Stomach smooth muscle (tissue), 2 donors: ENCODE measurements around the gene KAT2B.

Source experiments
- H3K27ac ChIP-seq: one replicate; pipeline ENCODE4 v1.7.0; 2013; ENCODE audit warnings: mild to moderate bottlenecking, low read length, inconsistent platforms
- H3K27me3 ChIP-seq, 2 donors: one replicate each; pipeline ENCODE4 v1.7.0; 2013; ENCODE audit warnings: low read length in 2 of 2; ENCODE audit not compliant: insufficient read depth in 2 of 2, control insufficient read depth in 1 of 2
- H3K36me3 ChIP-seq, 2 donors: one replicate each; pipeline ENCODE4 v1.7.0; 2013; ENCODE audit warnings: low read length in 2 of 2; ENCODE audit not compliant: control insufficient read depth in 2 of 2, insufficient read depth in 2 of 2
- H3K4me1 ChIP-seq: one replicate; pipeline ENCODE4 v1.7.0; 2013; ENCODE audit warnings: low read length; ENCODE audit not compliant: control insufficient read depth, insufficient read depth
- H3K4me3 ChIP-seq, 2 donors: one replicate each; pipeline ENCODE4 v1.7.0; 2013; ENCODE audit warnings: low read length in 2 of 2
- H3K9ac ChIP-seq, 2 donors: one replicate each; pipeline ENCODE4 v1.7.0; 2013; ENCODE audit warnings: low read length in 2 of 2, mild to moderate bottlenecking in 1 of 2
- H3K9me3 ChIP-seq, 2 donors: one replicate each; pipeline ENCODE4 v1.7.0; 2013; ENCODE audit warnings: low read length in 2 of 2; ENCODE audit not compliant: control insufficient read depth in 2 of 2
- donor health status: healthy.
- donor health status: Pancreatic carcinoma.

Gene KAT2B

DNA sequence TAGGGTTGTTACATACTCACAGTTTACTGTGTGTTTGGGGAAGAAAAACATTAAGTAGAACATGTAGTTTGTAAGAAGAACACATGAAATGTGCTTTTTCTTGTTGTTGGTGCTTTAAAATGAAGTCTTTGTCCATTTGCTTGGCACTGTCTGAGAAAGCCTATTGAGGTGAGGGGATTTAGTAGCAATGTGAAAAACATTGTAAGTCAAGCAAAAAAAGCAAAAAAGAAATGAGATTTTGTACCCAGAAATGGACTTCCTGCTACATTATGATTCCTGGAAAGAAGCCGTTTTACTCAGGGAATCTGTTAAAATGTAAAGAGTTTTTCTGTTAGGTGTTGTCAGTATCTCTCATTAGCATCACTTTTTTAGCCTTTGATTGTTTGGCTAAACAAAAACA, 59.9 kb downstream of the KAT2B start:
- H3K4me1 ChIP-seq, result peaks cover 3% of the 10 kb centered on the region
- no peak overlapping the region for H3K27ac ChIP-seq
- H3K27me3 ChIP-seq, result no peaks in the 10 kb centered on the region
- no peaks in the 10 kb centered on the region for H3K36me3 ChIP-seq
- no peak overlapping the region for H3K9ac ChIP-seq
- H3K9me3 ChIP-seq, result no peaks in the 10 kb centered on the region
- no peak overlapping the region for H3K4me3 ChIP-seq

DNA sequence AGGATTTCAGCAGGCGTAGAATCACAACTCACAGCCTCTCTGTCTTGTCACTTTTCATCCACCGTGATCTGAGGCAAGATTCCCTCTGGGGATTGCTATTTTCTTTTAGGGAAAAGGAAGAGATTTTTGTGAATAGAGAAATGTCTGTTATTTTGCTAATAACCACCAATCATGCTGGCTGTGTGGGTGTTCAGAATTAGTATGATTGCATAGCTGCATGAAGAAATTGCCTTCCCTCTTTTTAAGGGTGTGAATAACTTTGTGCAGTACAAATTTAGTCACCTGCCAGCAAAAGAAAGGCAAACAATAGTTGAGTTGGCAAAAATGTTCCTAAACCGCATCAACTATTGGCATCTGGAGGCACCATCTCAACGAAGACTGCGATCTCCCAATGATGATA, 60.8 kb downstream of the KAT2B start:
- Histone ChIP-seq H3K27me3 (no peaks in the 10 kb centered on the region), H3K9me3 (no peaks in the 10 kb centered on the region), H3K4me3 (no peak overlapping the region), H3K27ac (no peak overlapping the region), H3K4me1 (no peaks in the 10 kb centered on the region), H3K9ac (no peak overlapping the region), H3K36me3 (no peaks in the 10 kb centered on the region)

DNA sequence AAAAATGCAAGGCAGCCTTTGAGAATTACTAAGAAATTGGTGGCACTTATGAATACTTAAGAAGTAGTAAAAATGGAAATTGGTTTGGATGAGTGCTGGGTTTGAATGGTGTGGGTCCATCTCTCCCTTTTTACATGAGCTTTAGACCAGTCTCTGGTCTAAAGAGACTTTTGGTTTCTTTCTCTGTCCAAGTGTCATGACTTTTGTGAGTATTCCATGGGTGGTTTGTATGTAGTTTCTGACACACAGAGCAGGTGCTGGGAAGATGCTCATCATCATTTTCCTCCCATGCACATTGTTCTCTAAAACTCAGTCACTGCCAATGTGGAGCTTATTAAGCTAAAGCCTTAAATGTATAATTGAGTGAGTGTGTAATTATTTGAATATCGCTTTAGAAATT, 63.5 kb downstream of the KAT2B start:
- Histone ChIP-seq H3K9ac (no peak overlapping the region), H3K27ac (no peak overlapping the region), H3K9me3 (no peaks in the 10 kb centered on the region), H3K36me3 (no peaks in the 10 kb centered on the region), H3K4me3 (no peak overlapping the region), H3K4me1 (no peaks in the 10 kb centered on the region), H3K27me3 (no peaks in the 10 kb centered on the region)

DNA sequence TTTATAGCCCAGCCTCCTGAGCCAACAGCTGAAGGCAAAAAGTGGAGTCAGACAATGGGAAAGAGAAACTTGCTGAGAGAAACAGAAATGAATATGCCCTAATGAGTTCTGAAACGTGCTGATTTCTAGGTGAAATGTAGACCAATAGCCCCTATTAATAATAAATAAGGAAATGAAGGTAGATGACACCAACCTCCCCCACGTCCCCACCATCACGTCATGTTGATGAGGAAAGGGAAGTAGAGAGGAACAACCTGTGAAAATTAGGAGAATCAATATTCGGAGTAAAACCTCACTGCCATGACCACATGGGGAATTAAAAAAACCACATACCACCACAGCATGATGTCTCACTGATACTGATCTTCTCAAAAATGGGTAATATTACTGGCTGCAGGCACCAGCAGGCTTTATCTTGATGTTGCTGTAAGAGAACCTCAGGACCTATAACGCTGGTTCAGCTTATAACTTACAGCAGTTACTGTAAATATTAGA, 64.0 kb downstream of the KAT2B start:
- no peaks in the 10 kb centered on the region for H3K9me3 ChIP-seq
- no peaks in the 10 kb centered on the region for H3K4me1 ChIP-seq
- H3K27ac ChIP-seq, result no peak overlapping the region
- H3K36me3 ChIP-seq, result no peaks in the 10 kb centered on the region
- no peaks in the 10 kb centered on the region for H3K27me3 ChIP-seq
- no peak overlapping the region for H3K4me3 ChIP-seq
- H3K9ac ChIP-seq, result no peak overlapping the region

DNA sequence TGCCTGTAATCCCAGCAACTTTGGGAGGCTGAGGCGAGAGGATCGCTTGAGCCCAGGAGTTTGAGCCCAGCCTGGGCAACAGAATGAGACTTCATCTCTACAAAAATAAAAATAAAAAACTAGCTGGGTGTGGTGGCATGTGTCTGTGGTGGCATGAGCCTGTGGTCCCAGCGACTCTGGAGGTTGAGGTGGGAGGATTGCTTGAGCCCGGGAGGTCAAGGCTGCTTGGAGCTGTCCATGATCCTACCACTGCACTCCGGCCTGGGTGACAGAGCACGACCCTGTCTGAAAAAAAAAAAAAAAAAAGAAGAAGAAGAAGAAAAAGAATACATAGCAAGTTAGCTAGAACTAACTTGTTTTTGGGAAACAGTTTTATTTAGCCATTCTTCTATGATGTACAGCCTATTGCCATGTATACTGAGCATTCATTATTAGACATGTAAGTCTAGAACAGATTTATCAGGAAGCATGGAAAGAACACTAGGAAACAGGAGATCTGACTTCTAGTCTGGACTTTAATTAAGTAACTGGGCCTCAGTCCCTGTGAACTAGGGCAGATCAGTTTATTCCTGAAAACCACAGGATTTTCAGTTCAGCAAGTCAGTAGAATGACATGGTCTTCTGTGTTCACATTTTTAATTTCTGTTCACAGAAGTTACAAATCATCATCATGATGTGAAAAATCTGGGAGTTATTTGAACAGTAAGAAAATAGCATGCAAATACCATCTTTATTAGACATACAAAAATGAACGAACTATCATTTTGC, 65.5 kb downstream of the KAT2B start:
- H3K27ac ChIP-seq, result no peak overlapping the region
- no peaks in the 10 kb centered on the region for H3K9me3 ChIP-seq
- no peak overlapping the region for H3K4me3 ChIP-seq
- no peaks in the 10 kb centered on the region for H3K4me1 ChIP-seq
- H3K36me3 ChIP-seq, result no peaks in the 10 kb centered on the region
- no peak overlapping the region for H3K9ac ChIP-seq
- H3K27me3 ChIP-seq, result no peaks in the 10 kb centered on the region

DNA sequence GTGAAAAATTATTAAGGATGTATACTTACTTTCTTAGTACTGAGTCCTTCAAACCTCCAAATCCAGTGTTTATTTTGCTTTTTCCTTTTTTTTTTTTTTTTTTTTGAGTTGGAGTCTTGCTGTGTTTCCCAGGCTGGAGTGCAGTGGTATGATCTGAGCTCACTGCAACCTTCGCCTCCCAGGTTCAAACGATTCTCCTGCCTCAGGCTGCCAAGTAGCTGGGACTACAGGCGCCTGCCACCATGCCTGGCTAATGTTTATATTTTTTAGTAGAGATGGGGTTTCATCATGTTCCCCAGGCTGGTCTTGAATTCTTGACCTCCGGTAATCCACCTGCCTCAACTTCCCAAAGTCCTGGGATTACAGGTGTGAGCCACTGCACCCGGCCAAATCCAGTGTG, 67.5 kb downstream of the KAT2B start:
- H3K4me3 ChIP-seq, result no peak overlapping the region
- no peak overlapping the region for H3K27ac ChIP-seq
- H3K27me3 ChIP-seq, result no peaks in the 10 kb centered on the region
- no peaks in the 10 kb centered on the region for H3K4me1 ChIP-seq
- H3K9me3 ChIP-seq, result no peaks in the 10 kb centered on the region
- no peak overlapping the region for H3K9ac ChIP-seq
- H3K36me3 ChIP-seq, result peaks cover 11 to 12% of the 10 kb centered on the region in 2 donors

DNA sequence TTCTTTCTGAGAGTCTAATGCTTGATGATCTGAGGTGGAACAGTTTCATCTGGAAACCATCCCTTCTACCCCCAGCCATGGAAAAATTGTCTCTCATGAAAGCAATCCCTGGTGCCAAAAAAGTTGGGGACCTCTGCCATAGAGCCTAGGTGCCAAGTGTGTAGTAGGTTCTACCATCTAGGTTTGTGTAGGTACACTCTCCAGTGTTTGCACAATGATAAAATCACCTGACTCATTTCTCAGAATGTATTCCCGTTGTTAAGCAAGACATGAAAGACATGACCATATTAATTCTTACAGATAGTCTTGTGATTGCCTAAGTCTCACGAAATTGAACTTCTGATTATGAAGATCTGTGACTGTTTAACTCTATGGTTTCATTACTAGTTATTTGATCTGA, 68.6 kb downstream of the KAT2B start:
- no peaks in the 10 kb centered on the region for H3K27me3 ChIP-seq
- no peak overlapping the region for H3K27ac ChIP-seq
- no peak overlapping the region for H3K4me3 ChIP-seq
- H3K9ac ChIP-seq, result no peak overlapping the region
- no peaks in the 10 kb centered on the region for H3K9me3 ChIP-seq
- no peaks in the 10 kb centered on the region for H3K4me1 ChIP-seq
- peaks cover 12 to 15% of the 10 kb centered on the region in 2 donors for H3K36me3 ChIP-seq

DNA sequence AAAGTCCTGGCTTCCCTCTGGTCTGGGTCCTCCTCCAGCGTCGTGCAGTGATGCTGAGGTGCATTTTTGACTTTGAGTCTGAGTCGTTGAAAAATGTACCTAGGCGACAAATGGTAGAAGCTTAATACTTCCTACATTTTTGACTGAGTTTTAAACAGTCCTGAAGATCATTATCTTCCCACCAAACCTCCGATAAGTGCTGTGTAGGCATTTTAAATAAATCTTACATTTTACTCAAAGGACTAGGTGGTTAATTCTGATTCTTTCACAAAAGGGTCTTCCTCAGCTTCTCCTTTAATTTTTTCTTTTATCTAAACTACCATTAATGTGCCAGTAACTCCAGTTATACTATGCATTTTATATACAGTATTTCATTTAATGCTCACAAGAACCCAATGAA, 70.6 kb downstream of the KAT2B start:
- Histone ChIP-seq H3K27ac (no peak overlapping the region), H3K27me3 (no peaks in the 10 kb centered on the region), H3K9ac (no peak overlapping the region), H3K36me3 (peaks cover 20 to 21% of the 10 kb centered on the region in 2 donors), H3K4me1 (no peaks in the 10 kb centered on the region), H3K4me3 (no peak overlapping the region), H3K9me3 (no peaks in the 10 kb centered on the region)

DNA sequence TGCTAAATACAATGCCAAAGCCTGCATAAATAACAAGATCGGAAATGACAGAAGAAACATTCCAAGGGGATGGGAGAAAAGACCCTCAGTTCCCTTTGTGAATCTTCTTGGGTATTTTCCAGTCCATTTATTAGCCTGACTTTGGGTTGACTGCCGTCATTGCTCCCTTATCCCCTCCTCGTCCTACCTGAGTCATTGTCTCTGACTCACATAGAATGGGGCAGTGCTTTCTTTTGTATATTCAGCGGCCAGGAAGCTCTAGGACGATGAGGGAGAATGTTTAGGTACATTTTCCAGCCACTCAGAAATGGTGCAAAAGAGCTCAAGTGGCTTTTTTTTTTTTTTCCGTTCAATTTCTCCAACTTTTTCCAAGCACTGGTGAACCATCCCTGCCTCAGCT, 71.6 kb downstream of the KAT2B start:
- Histone ChIP-seq H3K9me3 (no peaks in the 10 kb centered on the region), H3K27ac (no peak overlapping the region), H3K9ac (no peak overlapping the region), H3K36me3 (peaks cover 25 to 30% of the 10 kb centered on the region in 2 donors), H3K4me1 (no peaks in the 10 kb centered on the region), H3K27me3 (no peaks in the 10 kb centered on the region), H3K4me3 (no peak overlapping the region)

DNA sequence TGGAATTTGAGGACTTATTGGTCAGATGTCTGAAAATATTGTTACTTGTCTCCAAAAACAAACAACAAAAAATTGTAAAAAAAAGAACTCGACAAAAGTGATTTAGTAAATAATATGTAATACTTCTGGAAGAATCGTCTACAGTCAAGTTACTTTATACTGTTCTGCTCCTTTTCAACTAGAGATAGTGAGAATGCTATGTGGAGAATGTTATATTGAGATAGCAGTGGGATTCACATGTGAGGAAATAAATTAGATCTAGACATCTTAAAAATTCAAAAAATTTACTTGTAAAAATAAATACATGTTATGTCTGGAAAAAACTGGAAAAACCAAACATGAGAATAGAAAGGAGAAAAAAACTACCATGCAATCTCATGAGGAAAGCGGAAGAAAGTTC, 80.8 kb downstream of the KAT2B start:
- no peak overlapping the region for H3K4me3 ChIP-seq
- H3K4me1 ChIP-seq, result no peaks in the 10 kb centered on the region
- H3K27me3 ChIP-seq, result no peaks in the 10 kb centered on the region
- H3K36me3 ChIP-seq, result peaks cover 27 to 44% of the 10 kb centered on the region in 2 donors
- no peak overlapping the region for H3K27ac ChIP-seq
- H3K9me3 ChIP-seq, result no peaks in the 10 kb centered on the region
- no peak overlapping the region for H3K9ac ChIP-seq

DNA sequence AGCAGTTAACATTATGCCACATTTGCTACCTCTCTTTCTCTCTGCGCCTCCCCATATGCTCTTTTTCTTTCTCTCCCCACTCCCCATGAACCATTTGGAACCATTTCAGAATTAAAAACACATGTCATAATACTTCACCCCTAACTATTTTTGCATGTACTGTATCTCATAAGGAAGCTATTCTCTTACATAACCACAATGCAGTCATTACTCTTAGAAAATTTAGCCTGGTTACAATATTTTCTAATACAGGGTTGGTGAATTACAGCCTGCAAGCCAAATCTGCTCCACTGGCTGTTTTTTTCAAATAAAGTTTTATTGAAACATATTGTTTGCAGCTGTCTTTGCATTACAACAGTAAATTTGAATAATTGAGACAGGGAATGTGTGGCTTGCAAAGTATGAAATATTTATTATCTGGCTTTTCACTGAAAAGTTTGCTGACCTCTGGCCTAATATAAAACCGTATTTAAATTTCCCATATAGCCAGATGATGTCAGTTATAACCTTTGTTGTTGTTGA, 82.9 kb downstream of the KAT2B start:
- H3K9ac ChIP-seq, result no peak overlapping the region
- no peaks in the 10 kb centered on the region for H3K9me3 ChIP-seq
- peaks cover 32 to 44% of the 10 kb centered on the region in 2 donors for H3K36me3 ChIP-seq
- H3K4me1 ChIP-seq, result no peaks in the 10 kb centered on the region
- H3K27me3 ChIP-seq, result no peaks in the 10 kb centered on the region
- H3K4me3 ChIP-seq, result no peak overlapping the region
- H3K27ac ChIP-seq, result no peak overlapping the region
